NK-92 (cell line): ENCODE results near the gene PHKB.
"Not testable (repeated sequence)": the region's sequence is repeated elsewhere in the genome, so short reads cannot be mapped to it uniquely, and the experiment has no call there.

ENCODE experiments used
- DNase-seq: peaks from one replicate; lab custom pipeline; 2025; ENCODE audit not compliant: unreplicated experiment; lab: John Stamatoyannopoulos, UW

The PHKB gene

DNA sequence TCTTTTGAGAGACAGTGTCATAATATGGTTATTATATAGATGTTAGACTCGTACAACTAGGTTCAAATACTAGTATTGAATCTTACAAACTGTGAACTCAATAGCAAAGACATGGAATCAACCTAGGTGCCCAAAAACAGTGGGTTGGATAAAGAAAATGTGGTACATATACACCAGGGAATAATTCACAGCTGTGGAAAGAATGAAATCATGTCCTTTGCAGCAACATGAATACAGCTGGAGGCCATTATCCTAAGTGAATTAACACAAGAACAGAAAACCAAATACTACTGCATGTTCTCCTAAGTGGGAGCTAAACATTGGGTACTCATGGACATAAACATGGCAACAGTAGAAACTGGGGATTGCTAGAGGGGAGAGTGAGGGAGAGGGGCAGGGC, 8.1 kb downstream of the PHKB start:
- no peak for DNase-seq

DNA sequence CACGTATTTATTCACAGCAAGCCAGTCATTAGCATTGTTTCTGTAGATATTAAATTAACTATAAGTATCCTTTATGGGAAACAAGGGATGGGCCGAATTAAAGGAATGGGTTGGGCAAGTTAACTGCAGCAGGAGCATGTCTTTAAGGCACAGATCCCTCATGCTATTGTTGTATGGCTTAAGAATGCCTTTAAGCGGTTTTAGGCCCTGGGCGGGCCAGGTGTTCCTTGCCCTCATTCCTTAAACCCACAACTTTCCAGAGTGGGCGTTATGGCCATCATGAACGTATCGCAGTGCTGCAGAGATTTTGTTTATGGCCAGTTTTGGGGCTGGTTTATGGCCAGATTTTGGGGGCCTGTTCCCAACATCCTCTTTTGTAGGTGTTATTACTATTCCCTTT, 9.1 kb downstream of the PHKB start:
- DNase-seq: no peak

DNA sequence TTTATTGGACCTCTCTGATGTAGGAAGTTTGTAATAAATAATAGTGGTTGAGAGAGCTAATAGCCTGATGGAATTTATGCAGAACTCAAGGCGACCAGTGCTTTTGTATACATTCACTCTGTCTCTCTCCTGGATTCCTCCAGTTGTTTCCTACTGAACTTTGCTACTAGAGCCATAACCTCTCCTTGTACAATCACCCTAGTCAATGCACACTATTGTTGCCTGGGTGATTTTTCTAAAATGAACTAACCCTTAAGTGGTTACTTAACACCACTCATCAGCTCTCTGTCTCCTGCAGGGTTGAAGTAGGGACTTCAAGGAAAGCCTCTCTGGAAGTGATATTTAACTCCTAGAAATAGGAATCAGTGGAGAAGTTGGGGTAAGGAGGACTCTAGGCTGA, 9.7 kb downstream of the PHKB start:
- no peak for DNase-seq

DNA sequence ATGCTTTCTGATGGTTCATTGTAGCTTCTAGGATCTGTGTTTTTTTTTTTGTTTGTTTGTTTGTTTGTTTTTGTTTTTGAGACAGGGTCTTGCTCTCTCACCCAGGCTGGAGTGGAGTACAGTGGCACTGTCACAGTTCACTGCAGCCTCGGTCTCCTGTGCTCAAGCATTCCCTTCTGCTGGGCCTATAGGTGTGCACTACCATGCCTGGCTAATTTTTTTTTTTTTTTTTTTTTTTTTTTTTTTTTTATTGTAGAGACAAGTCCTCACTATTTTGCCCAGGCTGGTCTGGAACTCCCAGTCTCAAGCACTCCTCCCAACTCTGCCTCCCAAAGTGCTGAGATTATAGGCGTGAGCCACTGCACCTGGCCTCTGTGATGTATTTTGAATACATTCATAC, 11.9 kb downstream of the PHKB start:
- not testable (repeated sequence) for DNase-seq

DNA sequence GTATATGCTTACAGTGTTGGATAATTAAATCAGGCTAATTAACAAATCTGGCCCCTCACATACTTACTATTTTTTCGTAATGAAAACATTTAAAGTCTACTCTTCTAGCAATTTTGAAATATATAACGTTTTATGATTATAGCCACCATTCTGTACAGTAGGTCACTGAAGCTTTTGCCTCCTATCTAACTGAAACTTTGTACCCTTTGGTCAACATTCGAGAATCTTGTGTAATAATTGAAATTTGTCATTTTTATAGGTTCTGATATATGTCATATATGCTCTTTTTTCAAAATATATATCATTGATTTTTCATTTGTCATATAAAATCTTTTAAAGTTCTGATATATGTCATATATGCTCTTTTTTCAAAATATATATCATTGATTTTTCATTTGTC, 12.7 kb downstream of the PHKB start:
- no peak for DNase-seq

DNA sequence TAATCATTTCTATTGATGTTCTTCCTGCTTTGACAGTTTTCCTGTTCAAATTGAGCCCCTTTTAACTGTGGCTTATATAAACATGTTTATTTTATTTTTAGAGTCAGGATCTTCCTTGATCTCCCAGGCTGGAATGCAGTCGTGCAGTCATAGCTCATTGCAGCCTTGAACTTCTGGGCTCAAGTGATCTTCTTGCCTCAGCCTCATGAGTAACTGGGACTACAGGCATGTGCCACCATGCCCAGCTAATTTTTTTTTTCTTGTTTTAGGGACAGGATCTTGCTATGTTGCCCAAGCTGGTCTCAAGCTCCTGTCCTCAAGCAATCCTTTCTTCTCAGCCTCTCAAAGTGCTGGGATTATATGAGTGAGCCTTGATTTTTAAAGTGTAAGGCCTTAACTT, 14.7 kb downstream of the PHKB start:
- no peak for DNase-seq

DNA sequence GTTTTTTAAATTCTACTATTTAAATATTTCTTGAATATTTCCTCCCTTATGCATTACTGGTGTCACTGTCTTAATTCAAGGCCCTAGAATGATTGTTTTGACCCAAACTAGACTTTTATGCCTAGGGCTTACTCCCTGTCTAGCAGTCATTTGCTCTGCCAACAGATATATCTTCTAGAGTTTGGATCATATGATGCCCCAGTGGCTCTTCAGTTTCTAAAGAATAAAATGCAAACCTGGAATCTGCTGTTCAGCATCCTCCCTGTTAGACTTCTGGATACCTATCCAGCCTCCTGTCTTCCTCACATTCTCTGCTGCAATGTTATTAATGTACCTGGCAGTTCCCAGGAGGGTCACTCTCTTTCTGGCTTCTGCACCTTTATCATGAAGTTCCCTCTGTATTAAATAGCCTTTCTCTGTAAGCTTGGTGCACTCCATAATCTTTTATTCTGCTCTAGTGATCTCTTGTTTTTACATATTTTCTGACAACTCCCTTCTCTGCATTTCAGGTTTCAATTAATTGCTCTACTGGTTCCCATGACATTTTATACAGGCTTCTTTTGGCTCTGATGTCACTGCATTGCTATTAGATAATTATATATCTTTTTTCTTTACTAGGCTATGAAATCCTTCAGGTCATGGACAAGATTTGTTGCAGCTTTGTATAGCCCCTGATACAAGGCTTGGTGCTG, 15.7 kb downstream of the PHKB start:
- DNase-seq: no peak

DNA sequence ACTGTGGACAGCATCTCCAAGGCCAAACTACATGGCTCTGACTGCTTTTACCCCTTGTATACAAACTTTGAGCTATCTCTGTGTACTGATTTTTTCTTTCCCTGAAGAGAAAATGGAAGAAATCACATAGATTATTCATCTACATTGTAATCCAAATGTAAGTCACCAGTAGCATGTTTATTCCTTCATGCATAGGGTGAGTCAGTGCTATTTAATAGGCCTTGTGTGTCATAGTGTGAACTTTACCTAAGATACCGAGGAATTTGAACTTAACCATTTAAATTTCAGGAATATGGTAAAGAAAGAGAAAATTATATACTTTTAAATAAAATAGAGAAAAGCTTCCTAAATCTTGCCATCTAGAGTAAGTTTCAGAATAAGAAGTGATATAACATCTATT, 16.5 kb downstream of the PHKB start:
- DNase-seq: no peak

DNA sequence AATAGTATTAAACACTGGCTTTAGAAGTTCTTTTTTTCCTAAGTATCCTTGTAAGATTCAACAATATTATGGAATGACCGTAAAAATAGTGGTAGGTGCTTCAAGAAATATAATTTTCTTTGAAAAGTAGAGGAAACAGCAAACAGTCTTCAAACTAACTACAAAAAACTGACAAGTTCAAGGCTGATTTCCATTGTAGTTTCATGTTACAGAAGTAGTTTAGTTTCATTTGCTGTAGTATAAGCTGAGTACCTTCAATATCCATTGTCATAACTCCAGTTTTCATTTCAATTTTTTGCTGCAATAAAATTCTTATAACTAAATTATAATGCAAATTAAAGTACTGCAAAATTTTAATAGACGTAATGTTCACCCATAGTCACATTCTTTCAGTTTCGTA, 19.3 kb downstream of the PHKB start:
- DNase-seq: no peak

DNA sequence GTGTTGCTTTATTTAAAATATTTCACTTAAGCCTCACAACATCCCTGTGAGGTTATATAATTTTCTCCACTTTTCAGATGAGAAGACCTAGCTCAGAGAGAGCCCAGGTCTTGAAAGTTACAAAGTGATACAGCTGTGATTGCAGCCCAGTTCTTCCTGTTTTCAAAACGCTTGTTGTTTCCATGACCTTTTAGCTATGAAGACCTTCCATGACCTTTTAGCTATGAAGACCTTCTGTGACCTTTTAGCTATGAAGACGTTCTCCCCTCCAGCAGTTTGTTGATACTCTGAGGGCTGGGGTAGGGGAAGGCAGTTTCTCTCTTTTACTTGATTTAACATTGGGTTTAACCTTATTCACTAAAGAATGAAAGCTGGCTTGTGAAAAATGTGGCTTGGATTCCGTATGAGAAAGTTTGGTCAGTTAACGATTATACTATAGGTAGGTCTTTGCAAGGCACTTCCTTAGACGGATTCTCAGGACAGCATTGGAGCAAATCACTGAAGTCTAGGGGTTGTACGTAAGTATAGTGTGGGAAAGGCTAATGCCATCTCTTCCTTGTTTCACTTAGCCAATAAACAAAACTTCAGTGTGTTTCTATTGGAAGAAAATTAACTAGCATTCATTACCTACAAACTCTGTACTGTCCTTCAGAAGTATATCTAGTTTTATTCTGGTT, 20.7 kb downstream of the PHKB start:
- no peak for DNase-seq

DNA sequence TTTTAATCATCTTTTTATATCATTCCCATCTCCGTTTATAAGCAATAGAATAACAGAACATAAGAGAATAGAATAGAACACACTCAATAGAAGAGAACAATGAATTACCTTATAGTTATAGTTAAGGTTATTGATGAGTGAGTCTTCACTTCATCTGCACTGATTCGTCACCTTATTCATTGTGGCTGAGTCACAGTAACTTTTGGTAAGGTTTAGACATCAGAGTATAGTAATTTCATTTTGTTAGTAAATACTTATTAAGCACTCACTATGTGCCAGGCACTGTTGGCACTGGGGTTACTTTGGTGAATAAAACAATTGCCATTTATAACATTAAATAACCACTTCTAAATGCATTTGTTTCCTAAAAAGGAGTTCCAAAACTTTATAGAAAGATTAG, 22.5 kb downstream of the PHKB start:
- DNase-seq: no peak

DNA sequence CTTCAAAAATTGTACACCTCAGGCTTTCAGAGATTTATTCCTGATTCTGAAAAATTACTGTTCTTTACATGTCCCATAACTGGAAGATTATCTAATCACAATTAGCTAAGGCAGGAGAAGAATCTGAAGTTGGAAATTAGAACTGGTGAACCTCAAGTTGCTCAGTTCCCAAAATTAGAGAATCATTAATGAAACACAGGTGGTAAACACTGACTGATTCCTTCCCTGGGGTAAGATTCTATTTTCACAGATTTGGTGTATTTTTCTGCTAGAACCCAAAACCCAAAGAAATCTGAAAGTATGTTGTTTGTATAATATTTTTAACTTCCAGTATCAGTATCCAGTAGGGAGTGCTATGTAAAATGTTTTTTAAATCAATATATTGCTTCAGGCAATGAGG, 25.7 kb downstream of the PHKB start:
- DNase-seq: no peak

DNA sequence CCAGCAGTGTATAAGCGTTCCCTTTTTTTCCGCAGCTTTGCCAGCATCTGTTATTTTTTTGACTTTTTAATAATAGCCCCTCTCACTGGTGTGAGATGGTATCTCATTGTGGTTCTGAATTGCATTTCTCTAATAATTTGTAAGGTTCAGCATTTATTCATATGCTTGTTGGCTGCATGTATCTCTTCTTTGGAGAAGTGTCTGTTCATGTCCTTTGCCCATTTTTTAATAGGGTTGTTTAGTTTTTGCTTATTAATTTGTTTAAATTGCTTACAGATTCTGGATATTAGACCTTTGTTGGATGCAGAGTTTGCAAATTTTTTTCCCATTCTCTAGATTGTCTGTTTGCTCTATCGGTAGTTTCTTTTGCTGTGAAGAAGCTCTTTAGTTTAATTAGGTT, 26.9 kb downstream of the PHKB start:
- no peak for DNase-seq

DNA sequence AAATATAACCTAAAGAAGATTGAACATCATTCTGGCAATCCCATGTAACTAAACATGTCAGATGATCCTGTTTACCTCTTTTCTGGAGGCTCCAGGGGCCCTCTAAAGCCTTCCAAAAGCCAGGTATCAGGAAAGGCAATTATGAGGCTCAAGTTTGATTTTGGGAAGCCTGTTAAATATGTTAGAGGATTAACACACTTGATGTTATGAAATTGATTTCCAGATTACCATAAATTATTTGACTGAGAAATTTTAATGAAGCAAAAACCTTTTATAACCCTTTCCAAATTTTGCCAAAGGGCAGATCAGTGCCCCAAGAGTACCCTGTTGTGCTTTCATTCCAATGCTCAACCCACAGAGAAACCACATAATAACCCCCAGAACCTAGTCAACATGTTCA, 29.3 kb downstream of the PHKB start:
- DNase-seq: no peak

DNA sequence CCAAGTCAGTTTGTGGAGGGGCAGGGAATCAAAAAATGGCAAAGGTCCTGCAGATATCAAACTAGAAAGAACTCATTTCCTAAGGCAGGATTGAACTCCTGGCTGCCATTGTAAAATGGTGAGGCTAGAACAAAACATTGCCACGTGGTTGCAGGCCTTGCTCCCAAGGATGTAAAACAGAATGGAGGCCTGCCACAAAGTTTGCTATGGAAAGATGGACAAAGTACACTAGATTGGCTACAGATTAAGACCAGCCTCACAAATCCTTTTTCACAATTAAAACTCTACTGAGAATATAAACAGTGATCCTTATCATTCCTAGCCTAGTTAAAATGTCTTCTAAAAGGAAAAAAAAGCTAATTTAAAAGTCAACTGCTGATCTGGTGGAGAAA, 30.9 kb downstream of the PHKB start:
- no peak for DNase-seq

DNA sequence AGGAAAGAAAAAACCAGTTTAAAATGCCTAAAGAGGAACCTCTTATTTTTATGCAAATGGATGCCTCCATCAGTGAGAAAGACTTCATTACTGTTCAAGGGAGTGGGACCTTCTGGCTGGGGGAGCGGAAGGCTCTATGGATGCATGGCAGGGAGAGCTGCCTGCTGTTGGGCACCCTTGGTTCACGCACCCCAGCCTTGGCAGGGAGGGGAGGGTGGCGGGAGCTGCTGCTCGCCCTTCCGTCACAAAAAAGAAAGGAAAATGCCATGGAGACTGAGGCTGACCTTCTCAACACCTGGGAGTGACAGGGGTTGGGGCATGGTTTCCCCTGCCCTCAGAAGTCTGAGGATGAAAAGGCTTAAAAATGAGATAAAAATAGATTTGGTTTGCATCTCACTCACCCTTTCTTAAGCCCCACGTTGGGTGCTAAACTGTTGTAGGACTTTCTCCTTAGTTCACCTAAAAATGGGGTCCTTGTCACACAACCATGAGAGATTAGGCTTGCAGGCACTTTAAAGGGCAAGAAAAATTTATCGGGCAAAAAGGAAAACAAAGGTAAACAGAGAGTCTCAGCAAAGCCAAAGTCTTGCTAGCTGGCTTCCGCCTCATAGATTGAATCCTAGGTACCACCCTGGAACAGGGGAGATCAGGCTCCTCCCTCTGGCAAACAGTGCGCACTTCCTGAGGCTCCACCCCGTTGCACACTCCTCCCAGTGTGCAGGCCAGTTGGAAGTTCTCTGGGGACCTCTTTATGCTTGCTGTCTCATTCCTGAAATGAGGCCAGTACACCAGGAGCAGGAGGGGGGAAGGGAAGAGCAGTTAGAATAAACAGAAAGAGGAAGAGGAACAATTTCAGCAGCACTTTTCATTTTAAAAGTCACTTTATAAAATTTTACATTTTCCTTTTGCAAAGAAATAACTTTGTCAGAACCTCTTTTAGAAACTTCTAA, 31.6 kb downstream of the PHKB start:
- no peak for DNase-seq

DNA sequence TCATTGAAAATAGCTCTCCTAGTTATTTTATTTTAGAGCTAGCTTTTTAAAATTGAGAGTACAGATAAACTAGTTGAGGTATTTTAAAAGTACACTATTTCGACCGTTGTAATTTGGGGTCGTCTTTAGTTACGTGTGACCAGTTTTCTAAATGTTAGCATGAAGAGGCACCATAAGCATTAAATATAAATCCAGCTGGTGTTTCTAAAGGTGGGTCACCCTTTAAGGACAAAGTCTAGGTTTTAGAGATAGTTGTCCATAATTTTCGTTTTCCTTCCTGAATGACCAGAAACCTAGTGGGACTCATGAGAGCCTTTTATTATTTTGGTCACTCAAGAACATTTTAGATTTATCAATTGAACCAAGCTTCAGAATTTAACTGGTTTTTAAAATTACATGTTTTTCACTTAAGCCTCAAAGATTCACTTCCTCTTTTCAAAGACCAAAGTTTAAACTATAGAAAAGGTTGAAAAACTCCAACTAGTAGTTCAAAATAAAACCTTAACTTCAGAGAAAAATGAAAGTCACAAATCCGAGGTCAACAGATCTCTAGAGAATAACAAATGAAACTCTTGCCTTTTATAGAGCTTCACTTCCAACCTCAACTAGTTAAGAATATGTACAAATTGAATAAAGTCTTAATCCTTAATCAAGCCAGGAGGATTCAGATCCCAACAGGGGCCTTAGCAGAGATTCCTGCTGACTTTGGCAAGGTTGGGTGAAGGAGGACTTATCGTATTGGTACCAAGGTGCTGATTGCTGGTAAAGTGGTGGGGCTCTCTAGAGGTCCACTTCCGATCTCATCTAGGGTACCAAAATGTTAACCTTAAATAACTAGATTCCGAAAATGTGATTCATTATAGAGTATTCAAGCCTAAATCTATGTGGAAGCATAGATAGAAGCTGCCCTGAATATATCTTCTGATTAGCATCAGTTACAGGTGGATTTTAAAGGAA, 32.5 kb downstream of the PHKB start:
- DNase-seq: no peak

DNA sequence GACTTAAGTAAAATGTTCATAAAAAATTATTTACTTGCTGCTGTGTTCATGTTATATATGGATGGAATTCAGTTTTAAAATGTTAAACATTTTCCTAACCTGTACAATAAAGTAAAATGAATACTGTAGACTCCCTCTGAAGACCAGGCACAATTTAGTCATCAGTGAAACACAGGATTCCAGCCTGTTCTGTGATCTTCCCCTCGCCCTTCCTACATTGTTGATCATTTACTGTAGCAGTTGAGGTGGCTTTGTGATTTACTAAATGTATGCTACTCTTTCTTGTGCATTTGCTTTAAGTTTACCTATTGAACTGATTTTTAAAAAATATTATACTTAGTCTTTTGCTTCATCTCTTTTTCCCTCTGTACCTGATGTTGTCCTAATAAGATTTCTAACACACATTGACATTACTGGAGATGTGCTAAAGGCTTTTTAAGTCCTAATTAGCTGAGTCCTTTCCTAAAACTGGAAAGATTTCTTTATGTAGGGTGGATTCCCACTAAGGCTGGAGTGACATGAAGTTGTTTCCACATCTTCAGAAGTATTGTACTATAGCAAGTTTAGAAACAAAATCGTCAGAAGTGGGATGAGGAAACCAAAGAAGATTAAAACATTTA, 38.1 kb downstream of the PHKB start:
- no peak for DNase-seq

DNA sequence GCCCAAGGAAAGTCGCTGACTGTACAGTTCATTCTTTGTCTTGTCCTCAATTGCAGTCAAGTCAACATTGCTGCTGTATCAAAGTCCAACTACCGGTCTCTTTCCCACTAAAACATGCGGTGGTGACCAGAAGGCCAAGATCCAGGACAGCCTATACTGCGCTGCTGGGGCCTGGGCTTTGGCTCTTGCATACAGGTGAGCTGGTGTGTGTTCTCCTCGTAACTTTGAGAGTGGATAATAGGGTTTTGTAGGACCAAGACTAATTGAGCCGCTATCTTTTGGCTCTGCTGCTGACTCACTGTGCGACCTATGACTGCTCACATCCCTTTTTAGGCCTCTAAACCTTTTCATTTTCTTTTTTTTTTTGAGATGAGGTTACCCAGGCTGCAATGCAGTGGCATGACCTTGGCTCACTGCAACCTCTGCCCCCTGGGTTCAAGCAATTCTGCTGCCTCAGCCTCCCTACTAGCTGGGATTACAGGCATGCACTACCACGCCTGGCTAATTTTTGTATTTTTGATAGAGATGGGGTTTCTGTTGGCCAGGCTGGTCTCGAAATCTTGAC, 38.7 kb downstream of the PHKB start:
- no peak for DNase-seq

DNA sequence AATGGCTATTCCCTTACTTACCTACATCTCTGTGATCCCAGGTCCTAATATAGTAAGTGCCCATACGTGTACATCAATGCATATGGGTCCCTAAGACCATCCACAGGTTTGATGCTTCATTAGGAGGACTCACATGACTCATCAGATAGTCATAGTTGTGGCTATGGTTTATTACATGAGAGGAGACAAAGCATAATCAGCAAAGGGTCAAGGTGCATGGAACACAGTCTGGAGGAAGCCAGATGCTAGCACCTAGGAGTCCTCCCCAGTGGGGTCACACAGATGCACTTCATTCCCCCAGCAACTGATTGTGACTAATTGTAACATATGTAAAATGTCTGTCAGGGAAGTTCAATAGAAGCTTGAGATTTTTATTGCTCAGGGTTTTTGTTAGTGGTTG, 42.8 kb downstream of the PHKB start:
- DNase-seq: no peak
